WTC11 (cell line): ENCODE data around the gene LRIT3. TPM values are rescaled to one million over a fixed set of nuclear protein-coding genes. Genes with fewer than 3 reads are reported as not detected.
A peak's percentile ranks its signal among the peaks of the same experiment; 100 is the strongest.

Experiments
- ATAC-seq: fragments of 200-7000 bp; cut with Tn5 transposase; 2 replicates; pipeline ENCODE4 v1.10.0; 2021; ENCODE audit warnings: mild to moderate bottlenecking, moderate library complexity
- CTCF ChIA-PET: fragments of 300-600 bp; sonication (Branson Sonifier 250); formaldehyde crosslinking; loops from one replicate; lab custom pipeline; 2021; ENCODE audit warnings: antibody characterized with exemption; lab: Charles Lee
- POLR2A ChIA-PET: fragments of 350-600 bp; sonication (Branson Sonifier 250); formaldehyde crosslinking; loops from one replicate; lab custom pipeline; 2021; ENCODE audit warnings: antibody characterized with exemption; lab: Charles Lee
- DNase-seq: peaks from one replicate; pipeline ENCODE4 v3.0.0; 2021; ENCODE audit warnings: low spot score
- H3K27ac Mint-ChIP-seq: 2 replicates; pipeline ENCODE4 v1.8.0; 2021; ENCODE audit warnings: mixed read lengths
- H3K27me3 Mint-ChIP-seq: 2 replicates; pipeline ENCODE4 v1.8.0; 2021; ENCODE audit warnings: low read depth, mild to moderate bottlenecking, moderate library complexity, mixed read lengths
- H3K36me3 Mint-ChIP-seq: 2 replicates; pipeline ENCODE4 v1.8.0; 2021; ENCODE audit warnings: mixed read lengths
- H3K4me1 Mint-ChIP-seq: 2 replicates; pipeline ENCODE4 v1.8.0; 2022; ENCODE audit warnings: mixed read lengths
- H3K4me3 Mint-ChIP-seq: 2 replicates; pipeline ENCODE4 v1.8.0; 2021; ENCODE audit warnings: mild to moderate bottlenecking, moderate library complexity, mixed read lengths
- H3K9me3 Mint-ChIP-seq: 2 replicates; pipeline ENCODE4 v1.8.0; 2021; ENCODE audit warnings: mixed read lengths
- CBFB ChIP-seq: sonication (generic); formaldehyde crosslinking; IDR thresholded peaks from 2 replicates; pipeline ENCODE4 v1.8.1; 2022; ENCODE audit warnings: mild to moderate bottlenecking, low read depth, missing genetic modification reagents
- CTCF ChIP-seq: fragments of 200-600 bp; IDR thresholded peaks from 2 replicates; pipeline ENCODE4 v1.8.0; 2022; ENCODE audit warnings: antibody characterized with exemption
- E2F1 ChIP-seq: sonication (generic); formaldehyde crosslinking; IDR thresholded peaks from 2 replicates; pipeline ENCODE4 v1.8.0; 2022; ENCODE audit warnings: mild to moderate bottlenecking, missing genetic modification reagents
- ERG ChIP-seq: fragments of 250-450 bp; sonication (Bioruptor Pico); IDR thresholded peaks from 2 replicates; pipeline ENCODE4 v1.8.0; 2021; ENCODE audit warnings: mild to moderate bottlenecking
- FOXJ3 ChIP-seq: sonication (generic); formaldehyde crosslinking; IDR thresholded peaks from 2 replicates; pipeline ENCODE4 v1.9.0; 2021; ENCODE audit warnings: missing genetic modification reagents, mild to moderate bottlenecking, borderline replicate concordance
- FOXK1 ChIP-seq: sonication (generic); formaldehyde crosslinking; IDR thresholded peaks from 2 replicates; pipeline ENCODE4 v1.8.0; 2022; ENCODE audit warnings: mild to moderate bottlenecking, moderate library complexity, missing genetic modification reagents
- MAX ChIP-seq: sonication (generic); formaldehyde crosslinking; IDR thresholded peaks from 2 replicates; pipeline ENCODE4 v1.8.0; 2022; ENCODE audit warnings: mild to moderate bottlenecking, missing genetic modification reagents
- NFE2L1 ChIP-seq: sonication (generic); formaldehyde crosslinking; IDR thresholded peaks from 2 replicates; pipeline ENCODE4 v1.8.1; 2023; ENCODE audit warnings: missing genetic modification reagents
- OVOL2 ChIP-seq: fragments of 250-450 bp; sonication (Bioruptor Pico); IDR thresholded peaks from 2 replicates; pipeline ENCODE4 v1.9.0; 2021; ENCODE audit warnings: mild to moderate bottlenecking, borderline replicate concordance
- RELA ChIP-seq: sonication (generic); formaldehyde crosslinking; IDR thresholded peaks from 2 replicates; pipeline ENCODE4 v1.8.1; 2022; ENCODE audit warnings: missing genetic modification reagents, mild to moderate bottlenecking, borderline replicate concordance
- SMAD3 ChIP-seq: sonication (generic); formaldehyde crosslinking; IDR thresholded peaks from 2 replicates; pipeline ENCODE4 v1.8.0; 2022; ENCODE audit warnings: missing genetic modification reagents, mild to moderate bottlenecking, borderline replicate concordance
- TP53 ChIP-seq: sonication (generic); formaldehyde crosslinking; IDR thresholded peaks from 2 replicates; pipeline ENCODE4 v1.8.1; 2023; ENCODE audit warnings: mild to moderate bottlenecking, missing genetic modification reagents
- ZNF121 ChIP-seq: sonication (generic); formaldehyde crosslinking; IDR thresholded peaks from 2 replicates; pipeline ENCODE4 v1.8.0; 2023; ENCODE audit warnings: missing genetic modification reagents
- ZNF317 ChIP-seq: sonication (generic); formaldehyde crosslinking; IDR thresholded peaks from 2 replicates; pipeline ENCODE4 v1.8.1; 2023; ENCODE audit warnings: low read depth, mild to moderate bottlenecking, moderate library complexity, missing genetic modification reagents, borderline replicate concordance
- total RNA-seq: library from RNA; stranded (reverse); gene quantifications from 3 replicates; pipeline ENCODE4 v1.2.3, GENCODE V29; 2021

Gene LRIT3
- total RNA-seq, 1 experiment from 2014 or later: 0.11 TPM

GRCh38 chr4:109912706-109913595, 65.0 kb downstream of the LRIT3 start, which contains the start of gene EGF:
EGF (plus strand) TSS chr4:109912883; CDS start chr4:109913336, 453 bp downstream.
- ChIA-PET POLR2A (no interaction called here), CTCF (no interaction called here)
- no peaks in the 10 kb centered on the region for H3K27me3 Mint-ChIP-seq
- peak within 1 kb of the TSS; percentile 6; the same call in 1 of the 2 replicates for H3K4me3 Mint-ChIP-seq
- ATAC-seq: peak; percentile 67
- H3K4me1 Mint-ChIP-seq: peaks cover 41% of the 10 kb centered on the region
- DNase-seq: no peak
- H3K36me3 Mint-ChIP-seq: no peaks in the 10 kb centered on the region
- H3K9me3 Mint-ChIP-seq: no peaks in the 10 kb centered on the region
- peak within 1 kb of the TSS; percentile 53 for H3K27ac Mint-ChIP-seq
- TF ChIP-seq ERG (CRISPR knock-in tag) (no peak), NFE2L1 (0 out of 2 replicates have a peak, but pooled peaks have one; percentile 32), OVOL2 (CRISPR knock-in tag) (no peak), CBFB (CRISPR knock-in tag) (no peak), E2F1 (CRISPR knock-in tag) (no peak)

GRCh38 chr4:109913596-109914241, 65.8 kb downstream of the LRIT3 start:
- Mint-ChIP-seq H3K4me1 (peaks cover 41% of the 10 kb centered on the region), H3K4me3 (0 out of 2 replicates have a peak overlapping the region, but pooled peaks have one; percentile 6), H3K27ac (no peak overlapping the region), H3K27me3 (no peaks in the 10 kb centered on the region), H3K36me3 (no peaks in the 10 kb centered on the region), H3K9me3 (no peaks in the 10 kb centered on the region)
- ATAC-seq (no peak), DNase-seq (no peak)
- TF ChIP-seq FOXJ3 (CRISPR knock-in tag) (no peak), TP53 (CRISPR knock-in tag) (no peak), ZNF317 (CRISPR knock-in tag) (no peak)
- CTCF ChIA-PET: no interaction called here
- POLR2A ChIA-PET: no interaction called here

DNA sequence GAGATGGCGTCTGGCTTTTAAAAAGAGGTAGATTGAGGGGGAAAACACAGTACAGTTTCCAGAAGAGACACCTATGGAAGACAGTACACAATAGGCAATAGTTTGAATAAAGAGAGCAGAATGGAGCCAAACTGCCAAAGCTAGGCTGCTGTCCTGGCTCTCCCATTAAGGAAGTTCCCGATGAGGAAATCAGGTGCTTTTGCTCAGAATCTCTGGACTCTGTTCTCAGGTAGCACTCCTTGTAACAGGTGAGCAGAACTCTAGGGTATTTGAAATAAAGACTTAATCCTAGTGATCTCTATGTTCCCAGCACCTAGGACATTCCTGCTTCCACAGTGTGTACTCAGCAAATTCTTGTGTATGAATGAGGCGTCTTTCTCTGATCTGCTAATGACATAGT, 66.4 kb downstream of the LRIT3 start:
- ChIA-PET POLR2A (no interaction called here), CTCF (no interaction called here)
- Mint-ChIP-seq H3K27me3 (no peaks in the 10 kb centered on the region), H3K4me3 (no peak overlapping the region), H3K4me1 (peaks cover 41% of the 10 kb centered on the region), H3K9me3 (no peaks in the 10 kb centered on the region), H3K36me3 (no peaks in the 10 kb centered on the region), H3K27ac (no peak overlapping the region)
- DNase-seq: no peak
- no peak for ATAC-seq
- TF ChIP-seq CTCF (no peak), E2F1 (CRISPR knock-in tag) (no peak), ZNF317 (CRISPR knock-in tag) (no peak), ZNF121 (CRISPR knock-in tag) (no peak), FOXK1 (CRISPR knock-in tag) (no peak), MAX (CRISPR knock-in tag) (no peak), RELA (no peak), SMAD3 (no peak)
